ENCODE data around the gene ARHGEF12. TPM values are rescaled to one million over a fixed set of nuclear protein-coding genes. Genes with fewer than 3 reads are reported as not detected.

The ARHGEF12 gene
- total and polyA plus RNA-seq, 10 of the 15 experiments (the other 5 are each of a cell fraction or from before 2014, with no cell fraction given) = 2.7 to 40.8 (median 20.9) TPM

DNA sequence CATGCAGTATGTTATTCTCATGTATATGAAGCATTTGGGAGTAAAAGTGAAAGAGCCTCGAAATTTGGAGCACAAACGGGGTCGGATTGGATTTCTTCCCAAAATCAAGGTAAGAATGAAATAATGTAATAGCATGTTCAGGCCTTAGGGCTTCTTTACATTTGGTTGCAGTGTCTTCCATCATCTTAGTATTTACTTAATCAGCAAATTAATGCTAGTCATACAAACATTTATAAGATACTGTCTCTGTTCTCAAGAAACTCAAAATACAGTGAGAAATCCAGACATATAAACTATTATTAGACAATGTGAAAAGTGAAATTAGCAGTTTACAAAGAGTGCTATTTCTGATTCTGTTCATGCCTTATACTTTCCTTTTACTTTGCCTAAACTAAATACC, 112.0 kb downstream of the ARHGEF12 start:
- 83% methylated on average over 3 of the region's 3 CpGs for WGBS (ENCODE audit: insufficient coverage, insufficient replicate concordance, low lambda C conversion rate, missing lambda C conversion rate)
- POLR2A ChIA-PET = interaction anchor here (0.7 kb wide), 1 partner anchor 19 kb away, joined by 3 read pairs; no protein-coding TSS in a partner anchor
- no peak for FAIRE-seq
- H3K27ac ChIP-seq (ENCODE audit: control insufficient read depth, insufficient read depth) = no peak overlapping the region
- ATAC-seq = no peak
- intact Hi-C loops (cut with micrococcal nuclease; ENCODE audit: unreplicated experiment) (no loop called here), in situ Hi-C loops (cut with MboI) (no loop called here)
- no peak overlapping the region for H3K4me3 ChIP-seq
- H2AFZ ChIP-seq (ENCODE audit: control insufficient read depth, low read depth, low read length) = no peak overlapping the region
- RAD21 ChIA-PET (ENCODE audit: unreplicated experiment) = no interaction called here
- no TSS peak for BruUV-seq (replicated peaks)
- no peaks in the 10 kb centered on the region for H3K79me2 ChIP-seq (ENCODE audit: control insufficient read depth, insufficient read depth, low read length)
- peaks cover 6 to 14% of the 10 kb centered on the region in 2 experiments; a peak in 3 of 4 replicates for H3K36me3 ChIP-seq (ENCODE audit: control insufficient read depth in 2 of 2, insufficient read depth in 2 of 2, low read length in 1 of 2)
- H4K20me1 ChIP-seq (ENCODE audit: control insufficient read depth, insufficient read depth) = no peaks in the 10 kb centered on the region
- H3K9ac ChIP-seq (ENCODE audit: control insufficient read depth, insufficient read depth, low read length) = no peak overlapping the region
- no peaks in the 10 kb centered on the region for H3K4me1 ChIP-seq (ENCODE audit: control insufficient read depth, insufficient read depth, low read length)
- TF ChIP-seq JUND (IDR thresholded peaks at IDR 0.05; ENCODE audit: low read depth, low read length) (no peak), RAD21 (IDR thresholded peaks at IDR 0.05; ENCODE audit: insufficient read depth, low read depth, low read length) (no peak), MEF2B (IDR thresholded peaks at IDR 0.05; ENCODE audit: partially characterized antibody, poor library complexity, severe bottlenecking) (no peak), KLF5 (IDR thresholded peaks at IDR 0.05; ENCODE audit: partially characterized antibody) (no peak), SMAD1 (IDR thresholded peaks at IDR 0.05; ENCODE audit: low read depth, partially characterized antibody) (no peak), FOXM1 (IDR thresholded peaks at IDR 0.05; ENCODE audit: low read depth, low read length) (no peak), BMI1 (IDR thresholded peaks at IDR 0.05; ENCODE audit: borderline replicate concordance) (no peak)
- TF ChIP-seq, protein P1, sequence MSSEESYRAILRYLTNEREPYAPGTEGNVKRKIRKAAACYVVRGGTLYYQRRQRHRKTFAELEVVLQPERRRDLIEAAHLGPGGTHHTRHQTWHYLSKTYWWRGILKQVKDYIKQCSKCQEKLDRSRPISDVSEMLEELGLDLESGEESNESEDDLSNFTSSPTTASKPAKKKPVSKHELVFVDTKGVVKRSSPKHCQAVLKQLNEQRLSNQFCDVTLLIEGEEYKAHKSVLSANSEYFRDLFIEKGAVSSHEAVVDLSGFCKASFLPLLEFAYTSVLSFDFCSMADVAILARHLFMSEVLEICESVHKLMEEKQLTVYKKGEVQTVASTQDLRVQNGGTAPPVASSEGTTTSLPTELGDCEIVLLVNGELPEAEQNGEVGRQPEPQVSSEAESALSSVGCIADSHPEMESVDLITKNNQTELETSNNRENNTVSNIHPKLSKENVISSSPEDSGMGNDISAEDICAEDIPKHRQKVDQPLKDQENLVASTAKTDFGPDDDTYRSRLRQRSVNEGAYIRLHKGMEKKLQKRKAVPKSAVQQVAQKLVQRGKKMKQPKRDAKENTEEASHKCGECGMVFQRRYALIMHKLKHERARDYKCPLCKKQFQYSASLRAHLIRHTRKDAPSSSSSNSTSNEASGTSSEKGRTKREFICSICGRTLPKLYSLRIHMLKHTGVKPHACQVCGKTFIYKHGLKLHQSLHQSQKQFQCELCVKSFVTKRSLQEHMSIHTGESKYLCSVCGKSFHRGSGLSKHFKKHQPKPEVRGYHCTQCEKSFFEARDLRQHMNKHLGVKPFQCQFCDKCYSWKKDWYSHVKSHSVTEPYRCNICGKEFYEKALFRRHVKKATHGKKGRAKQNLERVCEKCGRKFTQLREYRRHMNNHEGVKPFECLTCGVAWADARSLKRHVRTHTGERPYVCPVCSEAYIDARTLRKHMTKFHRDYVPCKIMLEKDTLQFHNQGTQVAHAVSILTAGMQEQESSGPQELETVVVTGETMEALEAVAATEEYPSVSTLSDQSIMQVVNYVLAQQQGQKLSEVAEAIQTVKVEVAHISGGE (CRISPR knock-in tag; IDR thresholded peaks at IDR 0.05) = no peak
- TF ChIP-seq, protein P2, sequence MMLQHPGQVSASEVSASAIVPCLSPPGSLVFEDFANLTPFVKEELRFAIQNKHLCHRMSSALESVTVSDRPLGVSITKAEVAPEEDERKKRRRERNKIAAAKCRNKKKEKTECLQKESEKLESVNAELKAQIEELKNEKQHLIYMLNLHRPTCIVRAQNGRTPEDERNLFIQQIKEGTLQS (IDR thresholded peaks at IDR 0.05; ENCODE audit: borderline replicate concordance, extremely low read depth, low read depth, low read length) = no peak
- TF ChIP-seq, protein P3, sequence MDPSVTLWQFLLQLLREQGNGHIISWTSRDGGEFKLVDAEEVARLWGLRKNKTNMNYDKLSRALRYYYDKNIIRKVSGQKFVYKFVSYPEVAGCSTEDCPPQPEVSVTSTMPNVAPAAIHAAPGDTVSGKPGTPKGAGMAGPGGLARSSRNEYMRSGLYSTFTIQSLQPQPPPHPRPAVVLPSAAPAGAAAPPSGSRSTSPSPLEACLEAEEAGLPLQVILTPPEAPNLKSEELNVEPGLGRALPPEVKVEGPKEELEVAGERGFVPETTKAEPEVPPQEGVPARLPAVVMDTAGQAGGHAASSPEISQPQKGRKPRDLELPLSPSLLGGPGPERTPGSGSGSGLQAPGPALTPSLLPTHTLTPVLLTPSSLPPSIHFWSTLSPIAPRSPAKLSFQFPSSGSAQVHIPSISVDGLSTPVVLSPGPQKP (IDR thresholded peaks at IDR 0.05; ENCODE audit: low read depth, low read length) = no peak
- no peak overlapping the region for H3K4me2 ChIP-seq (ENCODE audit: control insufficient read depth, insufficient read depth)
- DNase-seq (ENCODE audit: low read depth, low spot score) = no peak
- H3K9me3 ChIP-seq (replicated peaks; ENCODE audit: control insufficient read depth, insufficient read depth, low read length) = no peaks in the 10 kb centered on the region
- SMC1A ChIA-PET (ENCODE audit: uncharacterized antibody, unreplicated experiment) = no interaction called here
- CTCF ChIA-PET = no interaction called here
- H3K27me3 ChIP-seq (replicated peaks in 1 of 2; ENCODE audit: control insufficient read depth in 2 of 2, insufficient read depth in 2 of 2, low read length in 1 of 2) = no peaks in the 10 kb centered on the region
